ENCODE measurements around the gene KRT3.

KRT3 gene

Small RNA genes lying within 50 kb of the gene (small RNA-seq; reads per million reads assigned to genes)
- 0 reads per million in 2 experiments for gene AC107016.2
